Measurements from ENCODE around the gene FRMPD4.

GRCh38 chrX:12709047-12709446, 570.8 kb downstream of the FRMPD4 start:
- TF ChIP-seq ZNF217 (IDR thresholded peaks at IDR 0.05) (no peak), CTCF (IDR thresholded peaks at IDR 0.05 in 2 of 3, conservative IDR thresholded peaks at IDR 0.05 in 1 of 3; ENCODE audit: control insufficient read depth in 2 of 3, extremely low read depth in 1 of 3, insufficient read depth in 1 of 3, low read depth in 3 of 3, low read length in 3 of 3) (no peak), POLR2AphosphoS5 (IDR thresholded peaks at IDR 0.05; ENCODE audit: low read length) (no peak), EZH2 (IDR thresholded peaks at IDR 0.05; ENCODE audit: borderline replicate concordance, control insufficient read depth, low read depth, low read length) (no peak), POLR2A (IDR thresholded peaks at IDR 0.05; ENCODE audit: low read depth, low read length) (no peak), NFYB (IDR thresholded peaks at IDR 0.05; ENCODE audit: insufficient read depth, low read depth, low read length) (no peak), SIN3A (IDR thresholded peaks at IDR 0.05; ENCODE audit: low read depth, low read length) (no peak), RCOR1 (conservative IDR thresholded peaks at IDR 0.05; ENCODE audit: low read depth, low read length) (no peak), ZNF274 (IDR thresholded peaks at IDR 0.05; ENCODE audit: insufficient read depth, insufficient read length) (no peak), BACH1 (IDR thresholded peaks at IDR 0.05; ENCODE audit: borderline replicate concordance) (no peak), ZNF24 (IDR thresholded peaks at IDR 0.05) (no peak), RAD51 (IDR thresholded peaks at IDR 0.05) (no peak), FOXM1 (IDR thresholded peaks at IDR 0.05; ENCODE audit: low read depth, low read length) (no peak), HDAC6 (IDR thresholded peaks at IDR 0.05; ENCODE audit: unreplicated experiment) (no peak)

Data from GM12878 (cell line).